Neural progenitor cell (in vitro differentiated cells): Measurements from ENCODE around the gene UBLCP1. TPM values are rescaled to one million over a fixed set of nuclear protein-coding genes. Genes with fewer than 3 reads are reported as not detected.
A peak's percentile ranks its signal among the peaks of the same experiment; 100 is the strongest.
"Not testable (repeated sequence)": the region's sequence is repeated elsewhere in the genome, so short reads cannot be mapped to it uniquely, and the experiment has no call there.

ENCODE experiments used
- DNase-seq: peaks from one replicate; pipeline ENCODE4 v3.0.0-alpha.2; 2016; ENCODE audit warnings: low spot score
- H2AFZ ChIP-seq: fragments of 200-600 bp; sonication (generic); replicated peaks from 2 replicates; pipeline ENCODE4 v1.6.1; 2016; ENCODE audit warnings: antibody characterized with exemption
- H3F3A ChIP-seq: fragments of 200-600 bp; sonication (generic); 2 replicates; pipeline ENCODE4 v1.6.1; 2016; ENCODE audit warnings: antibody characterized with exemption, low read depth
- H3K27ac ChIP-seq: fragments of 200-600 bp; sonication (generic); 2 replicates; pipeline ENCODE4 v1.5.1; 2016; ENCODE audit warnings: mild to moderate bottlenecking
- H3K27me3 ChIP-seq: fragments of 200-600 bp; sonication (generic); 2 replicates; pipeline ENCODE4 v1.6.1; 2016; ENCODE audit warnings: mild to moderate bottlenecking, moderate library complexity
- H3K36me3 ChIP-seq: fragments of 200-600 bp; sonication (generic); 2 replicates; pipeline ENCODE4 v1.5.1; 2016
- H3K4me1 ChIP-seq: fragments of 200-600 bp; sonication (generic); 2 replicates; pipeline ENCODE4 v1.6.1; 2016; ENCODE audit warnings: mixed run types
- H3K4me2 ChIP-seq: fragments of 200-600 bp; sonication (generic); 2 replicates; pipeline ENCODE4 v1.6.1; 2016
- H3K4me3 ChIP-seq: fragments of 200-600 bp; sonication (generic); 2 replicates; pipeline ENCODE4 v1.5.1; 2016
- H3K79me2 ChIP-seq: fragments of 200-600 bp; sonication (generic); 2 replicates; pipeline ENCODE4 v1.6.1; 2016; ENCODE audit warnings: low read depth
- H3K9ac ChIP-seq: fragments of 200-600 bp; sonication (generic); 2 replicates; pipeline ENCODE4 v1.6.1; 2016
- H3K9me3 ChIP-seq: fragments of 200-600 bp; sonication (generic); 2 replicates; pipeline ENCODE4 v1.5.1; 2016; ENCODE audit warnings: low read depth
- H4K20me1 ChIP-seq: fragments of 200-600 bp; sonication (generic); 2 replicates; pipeline ENCODE4 v1.6.1; 2016; ENCODE audit warnings: low read depth
- H3K27ac Mint-ChIP-seq: 3 replicates; pipeline ENCODE4 v1.8.0; 2021; ENCODE audit warnings: mixed read lengths
- H3K27me3 Mint-ChIP-seq: 2 replicates; pipeline ENCODE4 v1.8.0; 2022; ENCODE audit warnings: low read depth, mild to moderate bottlenecking, inconsistent platforms, moderate library complexity, mixed read lengths; ENCODE audit not compliant: insufficient read depth
- H3K36me3 Mint-ChIP-seq: 3 replicates; pipeline ENCODE4 v1.8.0; 2021; ENCODE audit warnings: mixed read lengths
- H3K4me1 Mint-ChIP-seq: 3 replicates; pipeline ENCODE4 v1.8.0; 2021; ENCODE audit warnings: mixed read lengths
- H3K4me3 Mint-ChIP-seq: 3 replicates; pipeline ENCODE4 v1.8.0; 2021; ENCODE audit warnings: mild to moderate bottlenecking, moderate library complexity, mixed read lengths
- H3K9me3 Mint-ChIP-seq: 3 replicates; pipeline ENCODE4 v1.8.0; 2020; ENCODE audit warnings: mixed read lengths
- CTCF ChIP-seq: fragments of 200-600 bp; sonication (generic); IDR thresholded peaks from 2 replicates; pipeline ENCODE4 v1.5.1; 2017; ENCODE audit warnings: antibody characterized with exemption, mild to moderate bottlenecking
- EZH2 ChIP-seq: fragments of 200-600 bp; sonication (generic); IDR thresholded peaks from 2 replicates; pipeline ENCODE4 v1.6.1; 2017; ENCODE audit warnings: antibody characterized with exemption, mild to moderate bottlenecking, moderate library complexity
- EZH2phosphoT487 ChIP-seq: fragments of 200-600 bp; sonication (generic); IDR thresholded peaks from 2 replicates; pipeline ENCODE4 v1.6.1; 2017; ENCODE audit warnings: antibody characterized with exemption
- total RNA-seq: library from RNA; depleted of rRNA; stranded (reverse); fragments of >200 nt; gene quantifications from 2 replicates; pipeline ENCODE4 v1.2.3, GENCODE V29; 2015; ENCODE audit warnings: low replicate concordance

UBLCP1 gene
- total RNA-seq, 1 donor from 2014 or later = 79.1 TPM

GRCh38 chr5:159226451-159226850 lies 36.6 kb upstream of the UBLCP1 start:
- H3K4me3 Mint-ChIP-seq = no peak overlapping the region
- Histone ChIP-seq H3K4me3 (no peak overlapping the region), H3K4me2 (no peak overlapping the region), H3K9ac (no peak overlapping the region), H3K27me3 (peaks cover 22% of the 10 kb centered on the region), H3K79me2 (no peaks in the 10 kb centered on the region), H4K20me1 (no peaks in the 10 kb centered on the region), H3F3A (peaks cover 6% of the 10 kb centered on the region), H3K9me3 (no peaks in the 10 kb centered on the region), H2AFZ (no peak overlapping the region), H3K4me1 (peaks cover 12% of the 10 kb centered on the region), H3K36me3 (no peaks in the 10 kb centered on the region), H3K27ac (no peak overlapping the region)
- TF ChIP-seq EZH2phosphoT487 (no peak), CTCF (no peak), EZH2 (no peak)
- peaks cover 3% of the 10 kb centered on the region for H3K27me3 Mint-ChIP-seq
- no peaks in the 10 kb centered on the region for H3K9me3 Mint-ChIP-seq
- no peak for DNase-seq
- no peaks in the 10 kb centered on the region for H3K4me1 Mint-ChIP-seq
- no peaks in the 10 kb centered on the region for H3K36me3 Mint-ChIP-seq
- no peak overlapping the region for H3K27ac Mint-ChIP-seq

- Histone ChIP-seq H3F3A (peaks cover 6% of the 10 kb centered on the region), H3K9me3 (no peaks in the 10 kb centered on the region), H3K4me2 (no peak overlapping the region), H3K9ac (no peak overlapping the region), H3K4me1 (peaks cover 12% of the 10 kb centered on the region), H3K79me2 (no peaks in the 10 kb centered on the region), H3K27ac (no peak overlapping the region), H3K36me3 (no peaks in the 10 kb centered on the region), H4K20me1 (no peaks in the 10 kb centered on the region), H3K4me3 (no peak overlapping the region), H2AFZ (no peak overlapping the region), H3K27me3 (peaks cover 32% of the 10 kb centered on the region)
- Mint-ChIP-seq H3K27ac (no peak overlapping the region), H3K4me1 (no peaks in the 10 kb centered on the region), H3K9me3 (no peaks in the 10 kb centered on the region), H3K4me3 (no peak overlapping the region), H3K36me3 (no peaks in the 10 kb centered on the region), H3K27me3 (peaks cover 3% of the 10 kb centered on the region)
- DNase-seq = no peak
- TF ChIP-seq EZH2phosphoT487 = no peak
- no peak for TF ChIP-seq EZH2
- no peak for TF ChIP-seq CTCF
Measured at GRCh38 chr5:159227452-159227851, 35.6 kb upstream of the UBLCP1 start.

GRCh38 chr5:159228097-159228496 lies 35.0 kb upstream of the UBLCP1 start:
- not testable (repeated sequence) for H3K4me2 ChIP-seq, H3K9ac ChIP-seq, H3K79me2 ChIP-seq, H4K20me1 ChIP-seq, H3K4me3 ChIP-seq, H3K4me1 Mint-ChIP-seq, H3K36me3 Mint-ChIP-seq, DNase-seq, H3F3A ChIP-seq, H2AFZ ChIP-seq, H3K4me3 Mint-ChIP-seq, H3K9me3 ChIP-seq, H3K27ac ChIP-seq, H3K36me3 ChIP-seq, H3K9me3 Mint-ChIP-seq, H3K27me3 Mint-ChIP-seq
- H3K4me1 ChIP-seq = peaks cover 12% of the 10 kb centered on the region
- peaks cover 38% of the 10 kb centered on the region for H3K27me3 ChIP-seq
- H3K27ac Mint-ChIP-seq = peak overlapping the region; percentile 61

GRCh38 chr5:159230657-159231056 lies 32.4 kb upstream of the UBLCP1 start:
- Histone ChIP-seq H3K36me3 (no peaks in the 10 kb centered on the region), H3K27ac (no peak overlapping the region), H4K20me1 (no peaks in the 10 kb centered on the region), H3K79me2 (no peaks in the 10 kb centered on the region), H3K9me3 (no peaks in the 10 kb centered on the region), H3K4me3 (no peak overlapping the region), H3K4me1 (peaks cover 12% of the 10 kb centered on the region), H2AFZ (no peak overlapping the region), H3F3A (peaks cover 6% of the 10 kb centered on the region), H3K9ac (no peak overlapping the region), H3K4me2 (no peak overlapping the region), H3K27me3 (peaks cover 44% of the 10 kb centered on the region)
- Mint-ChIP-seq H3K36me3 (no peaks in the 10 kb centered on the region), H3K4me1 (no peaks in the 10 kb centered on the region), H3K27me3 (no peaks in the 10 kb centered on the region), H3K4me3 (no peak overlapping the region), H3K9me3 (no peaks in the 10 kb centered on the region), H3K27ac (no peak overlapping the region)
- no peak for TF ChIP-seq EZH2phosphoT487
- TF ChIP-seq CTCF = no peak
- no peak for TF ChIP-seq EZH2
- no peak for DNase-seq
